H9 (cell line): ENCODE measurements around the gene EXOC6. TPM values are rescaled to one million over a fixed set of nuclear protein-coding genes. Genes with fewer than 3 reads are reported as not detected.

Experiments
- DNase-seq: peaks from one replicate; pipeline ENCODE4 v3.0.0-alpha.2; 2017
- H2AFZ ChIP-seq: one replicate; pipeline ENCODE4 v1.6.1; 2013; ENCODE audit warnings: mild to moderate bottlenecking, low read length, control low read depth, moderate library complexity
- H2AK5ac ChIP-seq: 2 replicates; pipeline ENCODE4 v1.6.1; 2013; ENCODE audit warnings: low read length, control low read depth, mixed read lengths; ENCODE audit not compliant: insufficient read length
- H2BK120ac ChIP-seq: one replicate; pipeline ENCODE4 v1.6.1; 2013; ENCODE audit warnings: low read depth, mild to moderate bottlenecking, low read length, control low read depth, inconsistent platforms; ENCODE audit not compliant: poor library complexity, severe bottlenecking
- H2BK12ac ChIP-seq: 2 replicates; pipeline ENCODE4 v1.6.1; 2013; ENCODE audit warnings: low read length, control low read depth, mixed read lengths, low read depth; ENCODE audit not compliant: insufficient read length
- H2BK15ac ChIP-seq: 2 replicates; pipeline ENCODE4 v1.6.1; 2013; ENCODE audit warnings: low read depth, low read length, control low read depth
- H2BK20ac ChIP-seq: one replicate; pipeline ENCODE4 v1.6.1; 2013; ENCODE audit warnings: low read depth, mild to moderate bottlenecking, low read length, control low read depth, inconsistent platforms; ENCODE audit not compliant: poor library complexity, severe bottlenecking
- H2BK5ac ChIP-seq: 2 replicates; pipeline ENCODE4 v1.6.1; 2013; ENCODE audit warnings: low read length, control low read depth, mixed read lengths; ENCODE audit not compliant: insufficient read length
- H3K14ac ChIP-seq: 2 replicates; pipeline ENCODE4 v1.6.1; 2013; ENCODE audit warnings: low read length, control low read depth; ENCODE audit not compliant: insufficient read depth
- H3K18ac ChIP-seq: 2 replicates; pipeline ENCODE4 v1.6.1; 2013; ENCODE audit warnings: low read depth, mild to moderate bottlenecking, mixed read lengths, low read length, control low read depth; ENCODE audit not compliant: insufficient read length
- H3K23ac ChIP-seq: 2 replicates; pipeline ENCODE4 v1.6.1; 2013; ENCODE audit warnings: low read length, control low read depth, mixed read lengths, low read depth; ENCODE audit not compliant: insufficient read length
- H3K23me2 ChIP-seq: 2 replicates; pipeline ENCODE4 v1.6.1; 2013; ENCODE audit warnings: low read depth, mild to moderate bottlenecking, mixed read lengths, low read length, control low read depth; ENCODE audit not compliant: insufficient read length, poor library complexity, severe bottlenecking
- H3K27ac ChIP-seq: 2 replicates; pipeline ENCODE4 v1.5.1; 2013; ENCODE audit warnings: low read length, control low read depth, mixed read lengths, low read depth; ENCODE audit not compliant: insufficient read length
- H3K27me3 ChIP-seq: 2 replicates; pipeline ENCODE4 v1.6.1; 2013; ENCODE audit warnings: low read length, control low read depth, inconsistent platforms; ENCODE audit not compliant: insufficient read depth
- H3K4ac ChIP-seq: 2 replicates; pipeline ENCODE4 v1.6.1; 2013; ENCODE audit warnings: low read depth, mild to moderate bottlenecking, control low read depth, inconsistent platforms, low read length, moderate library complexity
- H3K4me1 ChIP-seq: 2 replicates; pipeline ENCODE4 v1.6.1; 2013; ENCODE audit warnings: low read length, control low read depth, inconsistent platforms; ENCODE audit not compliant: insufficient read depth
- H3K4me2 ChIP-seq: 2 replicates; pipeline ENCODE4 v1.6.1; 2013; ENCODE audit warnings: low read length, control low read depth, mixed read lengths; ENCODE audit not compliant: insufficient read length, insufficient read depth
- H3K56ac ChIP-seq: 2 replicates; pipeline ENCODE4 v1.6.1; 2013; ENCODE audit warnings: low read depth, mild to moderate bottlenecking, mixed read lengths, low read length, control low read depth; ENCODE audit not compliant: insufficient read length
- H3K79me1 ChIP-seq: 2 replicates; pipeline ENCODE4 v1.6.1; 2013; ENCODE audit warnings: low read depth, mild to moderate bottlenecking, moderate library complexity, low read length, control low read depth, inconsistent platforms; ENCODE audit not compliant: insufficient read depth, poor library complexity, severe bottlenecking
- H3K79me2 ChIP-seq: 2 replicates; pipeline ENCODE4 v1.6.1; 2013; ENCODE audit warnings: low read length, control low read depth, inconsistent platforms; ENCODE audit not compliant: insufficient read depth
- H3K9ac ChIP-seq: 2 replicates; pipeline ENCODE4 v1.6.1; 2013; ENCODE audit warnings: low read length, control low read depth, mixed read lengths; ENCODE audit not compliant: insufficient read length; ENCODE audit errors: extremely low read depth
- H3K9me3 ChIP-seq: one replicate; pipeline ENCODE4 v1.6.1; 2013; ENCODE audit warnings: low read depth, low read length, inconsistent platforms; ENCODE audit not compliant: control insufficient read depth
- H3T11ph ChIP-seq: one replicate; pipeline ENCODE4 v1.6.1; 2013; ENCODE audit warnings: mild to moderate bottlenecking, low read length, control low read depth, inconsistent platforms
- H4K20me1 ChIP-seq: one replicate; pipeline ENCODE4 v1.6.1; 2013; ENCODE audit not compliant: control insufficient read depth, insufficient read length, insufficient read depth
- H4K5ac ChIP-seq: 2 replicates; pipeline ENCODE4 v1.6.1; 2013; ENCODE audit warnings: low read depth, mild to moderate bottlenecking, mixed read lengths, low read length, control low read depth; ENCODE audit not compliant: insufficient read length
- H4K8ac ChIP-seq: replicated peaks from 2 replicates; pipeline ENCODE4 v1.6.1; 2013; ENCODE audit warnings: low read length, control low read depth, mixed read lengths, low read depth; ENCODE audit not compliant: insufficient read length
- H4K91ac ChIP-seq: 2 replicates; pipeline ENCODE4 v1.6.1; 2013; ENCODE audit warnings: low read depth, mild to moderate bottlenecking, moderate library complexity, mixed read lengths, low read length, control low read depth; ENCODE audit not compliant: insufficient read length
- H3K27ac Mint-ChIP-seq, 3 experiments: 2 replicates in 2 of 3; 3 replicates in 1 of 3; pipeline ENCODE4 v1.8.0; 2020 to 2021; ENCODE audit warnings: mixed read lengths in 3 of 3, mild to moderate bottlenecking in 1 of 3, moderate library complexity in 1 of 3
- H3K27me3 Mint-ChIP-seq: 2 replicates; pipeline ENCODE4 v1.8.0; 2021; ENCODE audit warnings: low read depth, mild to moderate bottlenecking, moderate library complexity, mixed read lengths
- H3K36me3 Mint-ChIP-seq, 3 experiments: 2 replicates in 2 of 3; 3 replicates in 1 of 3; pipeline ENCODE4 v1.8.0; 2020 to 2021; ENCODE audit warnings: low read depth in 3 of 3, mixed read lengths in 3 of 3; ENCODE audit not compliant: insufficient read depth in 1 of 3
- H3K4me1 Mint-ChIP-seq, 2 experiments: 2 replicates each; pipeline ENCODE4 v1.8.0; 2020; ENCODE audit warnings: mixed read lengths in 2 of 2
- H3K4me3 Mint-ChIP-seq, 2 experiments: 2 replicates in 1 of 2; 3 replicates in 1 of 2; pipeline ENCODE4 v1.8.0; 2020 to 2021; ENCODE audit warnings: mild to moderate bottlenecking in 2 of 2, mixed read lengths in 2 of 2, moderate library complexity in 1 of 2
- H3K9me3 Mint-ChIP-seq, 2 experiments: 2 replicates in 1 of 2; 3 replicates in 1 of 2; pipeline ENCODE4 v1.8.0; 2020; ENCODE audit warnings: mild to moderate bottlenecking in 2 of 2, mixed read lengths in 2 of 2, moderate library complexity in 1 of 2
- CTCF ChIP-seq: fragments of 200-600 bp; sonication (generic); conservative IDR thresholded peaks from 3 replicates; pipeline ENCODE4 v1.8.0; 2021; ENCODE audit warnings: antibody characterized with exemption, mild to moderate bottlenecking
- WGBS: extraction: QIAGEN DNeasy Blood & Tissue Kit; methylation state at CpG from one replicate; pipeline ENCODE4 v1.1.7; 2013; ENCODE audit warnings: missing lambda C conversion rate, low lambda C conversion rate, mixed read lengths; ENCODE audit not compliant: insufficient read length; ENCODE audit errors: extremely low coverage; 5-methylcytosine and 5-hydroxymethylcytosine counted together
- total RNA-seq: library from RNA; stranded (reverse); gene quantifications from 2 replicates; pipeline ENCODE4 v1.2.1, GENCODE V29; 2021

Gene EXOC6
- total RNA-seq, 1 experiment from 2014 or later, result 9.0 TPM

DNA sequence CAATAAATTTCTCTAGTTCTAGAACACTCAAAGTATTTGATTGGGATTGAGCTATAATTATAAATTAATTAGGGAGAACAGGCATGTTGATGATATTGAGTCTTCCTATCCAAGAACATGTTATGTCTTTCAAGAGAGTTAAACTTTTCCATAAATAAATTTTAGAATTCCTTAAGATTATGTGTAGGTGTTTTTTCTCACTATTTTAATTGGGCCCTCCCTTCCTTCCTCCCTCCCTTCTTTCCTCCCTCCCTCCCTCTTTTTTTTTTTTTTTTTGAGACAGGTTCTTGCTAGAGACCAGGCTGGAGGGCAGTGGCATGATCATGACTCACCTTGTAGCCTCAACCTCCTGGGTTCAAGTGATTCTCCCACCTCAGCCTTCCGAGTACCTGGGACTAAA, 20.2 kb downstream of the EXOC6 start:
- TF ChIP-seq CTCF, result no peak
- Histone ChIP-seq H2BK120ac (no peak overlapping the region), H3K79me1 (no peaks in the 10 kb centered on the region), H3K4ac (no peak overlapping the region), H3K4me1 (no peaks in the 10 kb centered on the region), H3K27ac (no peak overlapping the region), H3K79me2 (no peaks in the 10 kb centered on the region), H4K91ac (no peak overlapping the region), H3K4me2 (no peak overlapping the region), H2BK20ac (no peak overlapping the region), H2BK5ac (no peak overlapping the region), H3K56ac (no peak overlapping the region), H3K9me3 (no peaks in the 10 kb centered on the region), H3T11ph (no peak overlapping the region), H4K8ac (no peak overlapping the region), H3K18ac (no peak overlapping the region), H2BK12ac (no peak overlapping the region), H3K27me3 (no peaks in the 10 kb centered on the region), H3K23me2 (no peaks in the 10 kb centered on the region), H3K14ac (no peak overlapping the region), H2BK15ac (no peak overlapping the region), H4K5ac (no peak overlapping the region), H3K23ac (no peak overlapping the region), H2AFZ (no peak overlapping the region), H2AK5ac (no peak overlapping the region), H4K20me1 (no peaks in the 10 kb centered on the region), H3K9ac (no peak overlapping the region)
- no peak for DNase-seq
- no peak overlapping the region for H3K4me3 Mint-ChIP-seq
- H3K36me3 Mint-ChIP-seq, result no peaks in the 10 kb centered on the region
- no CpG with 5 or more reads among the region's 1 CpG for WGBS
- H3K27me3 Mint-ChIP-seq, result no peaks in the 10 kb centered on the region
- no peaks in the 10 kb centered on the region for H3K9me3 Mint-ChIP-seq
- H3K4me1 Mint-ChIP-seq, result no peaks in the 10 kb centered on the region
- no peak overlapping the region for H3K27ac Mint-ChIP-seq
